Activated T-helper 1 cell treated with Interleukin-2 at 50 U/mL for 16 hours (primary cell): ENCODE measurements around the gene DCAF8.
A peak's percentile ranks its signal among the peaks of the same experiment; 100 is the strongest.

Experiments used
- DNase-seq: peaks from one replicate; pipeline ENCODE4 v3.0.0-alpha.2; 2020; ENCODE audit warnings: low read depth

DCAF8 gene

DNA sequence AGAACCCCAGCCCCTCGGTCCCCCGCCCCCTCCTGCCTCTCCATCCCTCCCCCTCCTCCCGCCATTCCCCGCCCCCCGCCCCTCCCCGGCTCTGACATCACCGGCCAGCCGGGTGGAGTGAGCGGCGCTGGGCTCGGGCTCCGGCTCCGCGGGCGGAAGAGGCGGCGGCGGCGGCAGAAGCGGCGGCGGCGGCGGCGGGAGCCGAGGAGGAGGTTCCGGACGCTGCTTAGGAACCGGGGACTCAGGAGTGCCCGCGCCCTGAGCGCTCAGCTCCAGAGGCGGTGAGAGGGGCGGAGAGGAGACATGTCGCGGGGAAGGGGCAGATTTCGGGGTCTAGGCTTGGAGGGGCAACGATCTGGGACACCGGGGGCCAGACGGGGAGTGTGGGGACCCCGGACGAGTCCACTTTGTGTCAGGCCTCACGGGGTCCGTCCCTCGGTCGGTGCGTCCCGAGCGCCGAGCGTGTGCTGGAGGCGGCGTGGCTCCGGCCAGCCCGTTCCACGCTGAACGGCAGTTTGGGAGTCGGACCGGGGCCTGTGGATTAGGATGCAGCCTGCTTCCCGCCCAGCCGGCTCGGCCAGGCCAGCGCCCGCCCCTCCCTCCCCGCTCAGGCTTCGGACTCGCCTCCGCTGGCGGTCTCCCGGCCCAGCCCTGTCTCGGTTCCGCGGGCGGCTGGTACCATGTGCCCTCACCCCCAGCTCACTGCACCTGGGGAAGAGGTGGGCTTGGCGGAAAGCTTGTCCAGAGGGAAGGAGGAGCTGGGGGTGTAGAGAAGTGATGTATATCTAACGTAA is 56.9 kb downstream of the DCAF8 start, which contains the start of gene PEA15:
TSS of gene PEA15 (plus strand) at position 143 of the 794 bp plus-strand sequence. CDS start 6,161 bp downstream, outside the sequence.
- DNase-seq: peak; percentile 60

DNA sequence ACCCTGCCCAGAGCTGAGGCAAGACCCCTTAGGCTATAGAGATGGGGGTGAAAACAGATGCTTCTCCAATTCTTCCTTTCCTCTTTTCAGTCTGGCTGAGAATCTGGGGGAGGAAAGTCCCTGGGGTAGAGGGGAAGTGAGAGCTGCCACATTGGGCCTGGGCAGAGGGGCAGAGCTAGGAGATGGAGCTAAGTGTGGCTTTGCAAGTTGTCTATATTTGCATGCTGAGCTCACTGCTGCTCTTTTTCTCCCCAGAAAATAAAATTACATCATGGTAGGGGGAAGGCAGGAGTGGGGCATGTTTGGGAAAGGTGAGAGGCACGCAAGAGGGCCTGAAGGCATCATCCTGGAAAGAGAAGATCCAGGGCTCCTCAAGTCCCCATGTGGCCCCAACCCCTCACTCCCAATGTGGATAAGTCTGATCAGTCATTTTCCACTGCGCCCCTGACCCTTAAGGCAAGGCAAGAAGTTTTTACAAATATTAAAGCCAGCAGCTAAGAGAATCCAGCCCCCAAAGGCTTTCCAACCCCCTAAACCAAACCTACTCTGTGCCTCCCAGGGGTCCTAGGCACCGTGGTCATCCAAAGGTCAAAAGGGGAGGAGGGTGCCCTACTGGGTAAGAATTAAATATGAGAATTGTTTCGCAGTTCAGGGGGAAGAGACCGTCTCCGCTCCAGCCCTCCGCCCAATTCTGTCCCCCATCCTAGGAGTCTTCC is 57.7 kb downstream of the DCAF8 start:
- DNase-seq: no peak

DNA sequence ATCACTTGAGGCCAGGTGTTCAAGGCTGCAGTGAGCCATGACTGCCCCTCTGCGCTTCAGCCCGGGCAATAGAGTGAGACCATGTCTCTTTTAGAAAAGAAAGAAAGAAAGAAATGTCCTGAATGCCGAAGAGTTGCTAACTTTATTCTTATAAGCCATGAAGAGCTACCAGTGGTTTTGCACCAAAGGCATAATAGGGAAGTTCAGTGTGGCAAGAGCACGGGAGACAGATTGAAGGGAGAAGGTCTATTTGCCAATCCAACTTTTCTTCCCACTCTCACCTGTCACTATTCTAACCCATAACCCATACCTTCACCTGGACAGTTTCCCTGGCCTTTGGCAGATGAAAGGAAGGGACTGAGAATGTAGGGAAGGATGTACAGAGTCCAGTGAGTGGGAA is 61.6 kb downstream of the DCAF8 start:
- no peak for DNase-seq

DNA sequence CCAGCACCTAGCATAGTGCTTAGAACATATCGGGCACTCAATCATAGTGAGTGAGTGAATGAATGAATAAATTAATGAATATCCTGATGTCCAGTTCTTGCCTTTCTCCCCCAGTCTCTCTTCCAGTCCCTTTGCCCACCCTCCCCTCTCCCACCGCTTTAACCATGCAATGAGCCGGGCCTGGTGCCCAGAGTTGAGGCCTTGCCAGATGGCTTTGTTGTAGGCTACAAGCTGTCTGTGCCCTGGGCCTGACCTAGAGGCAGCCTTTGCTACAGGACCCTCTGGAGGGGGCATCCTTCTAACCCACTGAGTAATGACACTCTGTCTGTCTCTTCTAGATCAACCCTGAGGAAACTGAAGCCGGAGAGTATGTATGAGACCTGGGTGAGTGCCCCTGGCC is 65.1 kb downstream of the DCAF8 start:
- DNase-seq: no peak

DNA sequence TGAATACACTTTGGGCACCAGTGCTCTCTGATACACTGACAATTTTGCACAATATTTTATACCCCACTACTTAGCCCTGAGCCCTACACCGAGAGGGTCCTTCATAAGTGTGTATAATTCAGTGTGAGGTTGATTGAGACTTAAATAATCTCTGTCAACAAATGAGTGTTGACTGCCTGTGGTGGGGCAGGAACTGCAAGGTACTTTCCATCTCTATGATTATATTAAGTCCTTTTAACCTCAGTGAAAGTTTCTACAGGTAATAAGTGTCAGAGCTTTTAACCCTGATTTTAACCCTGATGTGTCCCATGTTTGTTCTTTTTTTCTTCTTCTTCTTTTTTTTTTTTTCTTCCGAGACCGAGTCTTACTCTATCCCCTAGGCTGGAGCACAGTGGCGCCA is 66.2 kb downstream of the DCAF8 start:
- no peak for DNase-seq

DNA sequence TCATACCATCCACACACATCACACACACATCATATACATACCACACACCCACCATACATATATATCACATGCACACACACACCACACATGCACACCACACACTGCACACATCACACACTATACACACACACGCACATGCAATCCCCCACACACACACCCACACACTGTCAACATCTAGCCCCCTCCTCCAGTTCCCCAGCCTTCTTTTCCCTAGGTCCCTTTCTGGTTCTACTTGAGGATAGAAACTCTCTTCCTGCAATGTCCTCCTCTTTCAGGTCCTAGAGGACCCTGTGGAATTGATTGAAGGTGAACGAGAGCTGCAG is 67.7 kb downstream of the DCAF8 start:
- DNase-seq: no peak

DNA sequence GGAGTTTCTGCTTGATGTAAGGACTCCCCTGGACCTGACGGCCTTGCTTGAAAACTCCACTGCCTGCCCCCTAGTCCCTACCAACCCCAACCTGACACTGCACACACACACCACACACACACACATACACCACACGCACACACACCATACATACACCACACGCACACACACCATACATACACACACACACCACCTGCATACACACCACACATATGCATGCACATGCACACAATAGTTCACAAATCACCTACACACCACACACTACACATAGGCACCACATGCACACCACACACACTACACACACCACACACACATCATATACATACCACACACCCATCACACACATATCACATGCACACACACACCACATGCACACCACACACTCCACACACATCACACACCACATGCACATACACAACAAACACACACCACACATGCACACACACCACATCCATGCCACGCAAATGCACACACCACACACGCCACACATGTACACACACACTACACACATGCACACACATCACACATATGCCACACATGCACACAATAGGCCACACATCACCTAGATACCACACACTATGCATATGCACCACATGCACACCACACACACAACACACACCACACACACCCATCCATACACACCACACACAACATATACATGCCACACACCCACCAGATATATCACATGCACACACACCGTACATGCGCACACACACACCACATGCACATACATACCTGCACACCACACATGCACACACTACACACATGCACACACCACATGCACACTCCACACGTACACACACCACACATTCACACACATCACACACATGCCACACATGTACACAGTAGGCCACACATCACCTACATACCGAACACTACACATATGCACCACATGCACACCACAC is 68.3 kb downstream of the DCAF8 start:
- DNase-seq: no peak

DNA sequence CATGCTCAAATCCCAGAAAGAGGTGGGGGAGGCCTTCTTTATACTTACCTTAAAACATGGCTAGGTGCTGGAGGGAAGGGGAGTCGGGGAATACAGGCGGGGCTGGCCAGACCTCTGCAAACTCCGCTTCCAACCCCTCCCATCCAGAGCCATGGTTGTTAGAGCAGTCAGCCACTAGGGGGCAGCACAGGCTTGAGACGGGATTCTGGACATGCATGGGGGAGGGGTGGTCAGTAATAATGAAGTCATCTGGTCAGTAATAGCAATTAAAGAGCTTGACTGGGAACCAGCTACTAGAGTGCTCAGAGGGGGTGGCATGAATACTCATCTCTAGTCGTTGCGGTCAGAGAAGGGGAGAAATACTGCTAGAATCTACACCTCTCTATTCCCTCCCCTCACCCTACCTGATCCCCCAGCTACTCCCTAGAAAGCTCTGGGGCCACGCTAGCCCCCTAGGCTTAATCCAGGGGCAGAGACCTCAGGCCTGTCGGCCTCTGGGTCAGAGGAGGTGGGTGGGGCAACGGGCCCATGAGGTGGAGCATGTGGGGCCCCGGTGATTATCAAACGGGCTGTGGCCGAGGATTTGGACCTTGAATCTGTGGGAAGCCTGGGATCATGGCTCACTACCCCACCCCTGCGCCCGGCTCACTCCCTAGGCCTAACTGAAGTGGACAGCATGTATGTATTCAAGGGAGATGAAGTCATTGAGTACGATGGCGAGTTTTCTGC is 69.1 kb downstream of the DCAF8 start:
- peak; percentile 62 for DNase-seq

DNA sequence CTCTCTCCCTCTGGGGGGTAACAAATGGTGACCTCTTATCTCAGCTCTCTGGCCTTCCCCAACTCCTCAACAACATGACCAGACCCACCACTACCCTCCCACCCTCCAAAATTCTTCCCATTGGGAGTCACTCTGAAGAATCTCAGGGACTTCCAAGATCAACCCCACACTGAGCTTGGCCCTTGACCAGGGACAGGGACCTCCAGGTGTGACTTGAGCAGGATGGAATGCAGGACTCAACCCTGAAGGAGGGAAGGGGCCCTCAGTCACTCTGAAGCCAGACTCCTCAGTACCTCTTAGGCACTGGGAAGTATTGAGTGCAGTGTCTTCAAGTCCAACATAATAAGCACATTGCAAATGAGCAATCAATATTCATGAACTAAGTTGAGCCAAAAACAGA is 70.1 kb downstream of the DCAF8 start:
- no peak for DNase-seq

DNA sequence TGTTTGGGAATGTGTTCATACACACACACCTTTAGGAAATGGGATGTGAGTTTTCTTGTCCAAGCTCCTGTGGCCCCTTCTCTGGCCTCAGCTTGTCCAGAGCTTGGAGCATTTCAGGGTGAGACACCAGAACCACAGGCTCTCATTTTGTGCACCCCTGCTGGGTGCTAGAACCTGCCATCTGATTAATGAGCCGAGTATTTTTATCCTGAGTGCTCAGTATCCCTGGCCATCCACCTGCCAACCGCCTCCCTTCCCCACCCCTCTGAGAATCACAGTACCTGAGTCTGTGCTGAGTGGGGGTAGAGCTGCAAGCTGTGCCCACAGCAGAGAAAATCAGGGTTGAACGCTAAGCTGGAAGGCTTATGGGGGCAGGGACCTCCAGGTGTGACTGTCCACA is 70.6 kb downstream of the DCAF8 start:
- DNase-seq: no peak

DNA sequence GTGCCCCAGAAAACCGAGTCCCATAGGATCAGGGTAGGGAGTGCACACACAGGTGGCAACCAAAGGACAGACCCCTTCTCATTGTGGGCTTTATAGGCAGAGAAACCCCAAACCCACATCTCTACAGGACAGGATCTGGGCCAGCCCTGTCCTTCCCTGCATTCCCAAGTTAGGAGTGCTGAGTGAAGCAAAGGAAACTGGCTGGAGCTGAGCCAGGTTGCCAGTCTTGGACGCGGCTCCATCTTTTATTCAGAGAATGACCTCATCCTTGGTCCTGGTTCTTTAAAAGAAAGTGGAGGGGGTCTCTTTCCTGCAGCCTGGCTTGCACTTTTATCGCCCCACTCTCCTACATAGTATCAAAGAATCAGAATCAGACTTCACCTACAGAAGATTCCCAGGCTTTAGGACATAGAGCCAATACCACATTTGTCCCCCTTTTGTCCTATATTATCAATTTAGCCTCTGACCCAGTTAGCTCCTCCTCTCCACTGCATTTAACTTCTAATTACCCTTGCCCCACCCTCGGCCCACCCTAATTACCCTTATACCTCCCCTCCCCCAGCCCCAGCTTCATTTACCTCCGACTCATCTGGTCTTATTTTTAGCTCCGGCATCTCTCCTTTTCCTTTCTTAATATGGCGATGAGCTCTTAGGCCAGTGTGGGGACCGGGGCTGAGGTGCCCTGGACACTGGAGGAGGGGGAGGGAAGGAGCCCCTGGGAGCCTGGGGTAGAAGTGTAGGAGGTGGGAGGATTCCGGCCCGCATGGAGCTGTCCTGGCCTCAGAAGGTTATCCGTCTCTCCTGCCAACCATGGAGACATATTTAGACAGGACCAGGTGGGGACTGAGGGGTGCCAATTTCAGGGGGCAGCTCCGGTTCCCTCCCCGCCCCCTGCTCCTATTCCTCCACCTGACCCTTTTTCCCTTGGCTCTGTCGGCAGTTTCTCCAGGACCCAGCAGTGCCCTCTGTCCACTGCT is 72.4 kb downstream of the DCAF8 start, which contains the start of gene CASQ1:
TSS of gene CASQ1 (plus strand) at position 927 of the 977 bp plus-strand sequence. CDS start 177 bp downstream, outside the sequence.
- DNase-seq: no peak

DNA sequence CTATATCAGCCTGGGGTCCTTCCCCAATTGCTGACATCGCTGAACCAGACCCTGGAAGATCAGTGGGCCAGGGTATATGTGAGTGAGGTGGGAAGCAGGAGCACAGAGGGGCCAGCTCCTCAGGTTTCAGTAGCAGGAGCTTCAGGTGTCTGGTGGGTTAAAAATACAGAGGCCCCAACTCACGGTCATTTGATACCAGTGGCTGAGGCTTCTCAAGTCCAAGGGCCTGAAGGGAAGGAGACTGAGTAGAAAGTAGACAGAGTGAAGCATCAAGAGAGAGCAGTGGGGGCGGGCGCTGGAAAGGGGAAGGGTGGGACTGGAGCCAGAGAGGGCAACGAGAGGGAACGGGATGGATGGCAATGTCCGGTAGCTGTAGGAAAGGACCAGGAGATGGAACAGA is 74.0 kb downstream of the DCAF8 start:
- no peak for DNase-seq

DNA sequence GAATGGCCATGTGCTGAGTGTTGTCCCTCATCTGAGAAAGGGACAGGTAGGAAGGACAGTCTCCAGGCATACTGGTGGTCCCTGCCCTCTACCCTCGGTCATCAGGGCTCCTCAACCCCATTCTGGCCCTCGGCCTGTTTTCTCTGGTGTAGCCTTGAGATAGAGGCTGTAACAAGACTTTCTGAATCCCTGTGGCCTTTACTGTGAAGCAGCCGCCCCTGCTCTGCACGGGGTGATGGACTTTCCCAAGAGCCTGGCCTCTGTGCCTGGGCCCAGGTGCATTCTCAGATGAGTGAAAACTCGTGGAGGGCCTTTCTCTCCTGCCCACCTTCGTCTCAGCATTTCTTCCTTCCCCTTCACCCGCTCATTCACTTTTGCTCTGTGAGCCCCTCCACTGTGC is 74.9 kb downstream of the DCAF8 start:
- no peak for DNase-seq

DNA sequence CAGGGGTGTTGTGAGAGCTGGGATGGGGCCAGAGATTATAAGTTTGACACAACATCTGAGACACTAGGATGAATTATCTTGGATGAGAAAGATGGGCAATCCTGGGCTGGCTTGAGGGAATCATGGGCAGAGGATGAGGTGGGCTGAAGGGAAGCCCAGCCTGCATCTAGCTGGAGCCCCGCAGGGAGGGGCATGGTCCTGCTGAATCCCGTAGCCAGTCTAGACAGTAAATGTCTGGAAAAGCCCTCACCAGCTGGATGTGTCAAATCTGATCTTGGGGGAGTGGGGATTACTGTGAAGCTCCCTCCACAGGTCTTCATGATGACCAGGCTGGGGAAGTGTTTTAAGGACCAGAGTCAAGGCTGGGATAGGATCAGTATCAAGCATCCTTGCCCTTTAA is 75.6 kb downstream of the DCAF8 start:
- no peak for DNase-seq

DNA sequence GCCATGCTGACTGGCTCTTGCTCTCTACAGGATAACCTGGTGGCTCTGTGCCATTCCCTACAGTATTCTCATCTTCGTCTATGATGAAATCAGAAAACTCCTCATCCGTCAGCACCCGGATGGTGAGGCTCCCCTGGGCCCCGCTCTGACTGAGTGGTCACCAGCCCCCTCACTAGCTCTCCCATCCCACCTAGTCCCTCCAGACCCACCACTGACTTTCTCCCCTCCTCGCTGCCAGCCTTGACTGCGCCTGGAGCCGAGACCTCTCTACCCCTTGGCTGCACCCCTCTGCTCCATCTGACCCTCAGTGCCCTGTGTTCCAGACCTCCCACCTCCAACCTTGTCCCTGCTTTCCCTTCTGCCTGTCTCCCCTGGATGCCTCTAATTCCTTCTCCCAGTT is 76.1 kb downstream of the DCAF8 start:
- no peak for DNase-seq

DNA sequence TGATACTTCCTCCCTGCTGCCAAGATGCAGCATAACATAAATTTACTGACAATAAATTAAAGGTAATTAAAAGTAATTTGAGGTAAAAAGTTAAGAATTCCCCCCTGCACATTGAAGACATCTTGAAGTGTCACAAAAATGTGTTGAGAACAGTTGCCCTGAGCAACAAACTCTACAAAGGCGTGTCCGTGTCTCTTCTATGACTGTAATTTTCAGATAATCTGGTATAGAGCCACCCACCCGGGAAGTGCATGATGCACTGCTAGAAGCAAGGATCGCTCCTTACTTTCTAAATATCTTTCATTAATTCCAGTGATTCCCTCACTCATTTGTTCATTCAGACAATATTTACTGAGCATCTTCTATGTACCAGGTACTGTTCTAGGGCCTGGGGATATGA is 83.0 kb downstream of the DCAF8 start:
- no peak for DNase-seq

DNA sequence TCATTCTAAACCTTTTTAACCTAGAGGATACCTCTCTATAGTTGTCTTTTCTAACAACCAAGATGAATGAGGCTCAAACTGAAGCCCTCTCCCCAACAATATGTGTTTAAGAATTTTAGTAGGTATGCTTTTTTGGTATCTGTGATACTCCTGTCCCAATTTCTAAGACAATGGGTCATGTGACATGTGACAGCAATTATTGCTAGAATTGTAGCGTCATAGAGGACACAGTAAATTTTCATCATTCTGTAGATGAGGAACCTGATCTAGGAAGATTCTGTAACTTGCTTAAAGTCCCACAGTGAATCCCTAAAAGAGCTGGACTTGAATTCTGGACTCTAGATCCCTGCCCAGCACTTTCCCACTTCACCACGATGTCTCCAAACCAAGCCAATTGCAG is 83.6 kb downstream of the DCAF8 start:
- DNase-seq: no peak

DNA sequence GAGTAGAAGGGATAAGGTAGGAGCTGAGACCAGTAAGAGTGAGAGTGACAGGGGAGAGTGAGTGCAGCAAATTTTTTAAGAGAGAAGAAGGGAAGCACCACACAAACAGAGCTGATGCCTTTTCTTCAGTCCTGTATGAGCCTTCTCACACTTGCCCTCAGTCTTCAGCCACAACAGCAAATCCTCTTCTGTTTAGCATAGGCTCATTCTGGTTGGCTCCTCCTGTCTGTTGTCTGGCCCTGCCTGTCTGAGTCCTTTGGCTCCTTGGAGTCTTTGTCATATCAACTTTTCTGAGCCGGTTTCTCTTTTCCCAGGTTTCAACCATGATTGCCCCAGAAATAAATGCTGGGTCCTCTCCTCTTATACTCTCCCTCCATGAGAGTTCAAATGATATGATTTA is 84.7 kb downstream of the DCAF8 start:
- DNase-seq: no peak

DNA sequence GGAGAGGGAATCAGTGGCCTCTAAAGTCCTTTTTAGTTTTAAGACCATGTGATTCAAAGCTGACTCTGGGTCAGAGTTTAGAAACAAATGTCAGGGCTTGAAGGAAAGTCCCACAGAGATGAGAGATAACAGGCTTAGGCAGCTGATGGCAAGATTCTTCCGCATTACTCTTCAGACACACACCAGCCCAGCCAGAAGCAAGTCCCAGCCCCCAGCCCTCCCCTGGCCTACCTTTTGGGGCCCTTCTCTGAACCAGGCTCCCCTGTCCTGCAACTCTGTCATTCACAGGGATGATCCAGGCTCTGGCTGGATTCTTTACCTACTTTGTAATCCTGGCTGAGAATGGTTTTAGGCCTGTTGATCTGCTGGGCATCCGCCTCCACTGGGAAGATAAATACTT is 85.1 kb downstream of the DCAF8 start:
- DNase-seq: no peak

DNA sequence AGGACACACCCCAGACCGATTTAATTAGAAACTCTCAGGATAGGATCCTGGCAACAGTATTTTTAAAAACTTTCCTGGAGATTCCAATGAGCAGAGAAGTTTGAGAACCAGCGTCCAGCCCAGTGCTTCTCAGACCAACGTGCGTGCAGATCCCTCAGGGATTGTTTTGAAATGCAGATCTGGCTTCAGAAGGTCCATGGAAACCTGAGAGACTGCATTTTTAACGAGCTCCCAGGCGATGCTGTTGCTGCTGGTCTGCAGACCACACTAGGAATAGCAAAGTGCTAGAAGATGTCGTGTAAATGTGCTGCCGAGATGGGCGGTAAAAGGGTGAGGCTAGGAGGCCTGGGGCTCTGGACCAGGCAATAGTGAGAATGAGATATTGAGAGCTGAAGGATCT is 90.4 kb downstream of the DCAF8 start:
- no peak for DNase-seq

DNA sequence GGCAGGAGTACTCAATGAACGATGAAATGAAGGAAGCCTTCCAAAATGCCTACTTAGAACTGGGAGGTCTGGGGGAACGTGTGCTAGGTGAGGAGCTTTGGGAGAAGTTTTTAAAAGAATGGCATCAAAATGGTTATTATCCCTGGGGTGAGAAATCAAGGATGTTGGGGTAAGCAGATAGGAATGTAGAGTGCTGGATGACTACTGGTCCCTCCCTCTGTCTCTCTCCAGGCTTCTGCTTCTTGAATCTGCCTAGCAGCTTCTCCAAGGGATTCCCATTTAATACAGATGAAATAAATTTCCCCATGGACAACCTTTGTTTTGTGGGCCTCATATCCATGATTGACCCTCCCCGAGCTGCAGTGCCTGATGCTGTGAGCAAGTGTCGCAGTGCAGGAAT is 91.0 kb downstream of the DCAF8 start:
- no peak for DNase-seq
